GM19372 (cell line): ENCODE data around the gene PLSCR2.
"Not testable (repeated sequence)": the region's sequence is repeated elsewhere in the genome, so short reads cannot be mapped to it uniquely, and the experiment has no call there.

Experiments used
- ATAC-seq: cut with Tn5 transposase; IDR thresholded peaks from one replicate; pipeline ENCODE4 v1.9.1; 2021; ENCODE audit warnings: mild to moderate bottlenecking, low read depth, moderate library complexity; ENCODE audit not compliant: unreplicated experiment

PLSCR2 gene

DNA sequence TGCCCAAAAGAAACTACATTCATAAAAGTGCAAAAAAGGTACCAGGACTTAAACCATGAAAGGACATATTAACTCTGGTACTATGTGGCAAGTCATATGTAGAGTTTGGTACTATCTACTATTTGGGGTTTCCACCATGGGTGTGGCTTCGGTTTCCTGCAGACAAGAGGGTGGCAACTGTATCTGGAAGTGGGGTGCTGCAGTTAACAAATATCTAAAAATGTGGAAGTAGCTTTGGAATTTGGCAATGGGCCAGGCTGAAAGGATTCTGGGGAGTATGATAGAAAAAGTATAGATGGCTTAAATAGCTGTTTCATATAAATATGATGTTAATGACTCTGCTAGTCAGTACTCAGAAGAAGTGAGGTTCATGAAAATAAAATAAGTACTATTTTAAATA is 44.0 kb downstream of the PLSCR2 start:
- ATAC-seq, result no peak

DNA sequence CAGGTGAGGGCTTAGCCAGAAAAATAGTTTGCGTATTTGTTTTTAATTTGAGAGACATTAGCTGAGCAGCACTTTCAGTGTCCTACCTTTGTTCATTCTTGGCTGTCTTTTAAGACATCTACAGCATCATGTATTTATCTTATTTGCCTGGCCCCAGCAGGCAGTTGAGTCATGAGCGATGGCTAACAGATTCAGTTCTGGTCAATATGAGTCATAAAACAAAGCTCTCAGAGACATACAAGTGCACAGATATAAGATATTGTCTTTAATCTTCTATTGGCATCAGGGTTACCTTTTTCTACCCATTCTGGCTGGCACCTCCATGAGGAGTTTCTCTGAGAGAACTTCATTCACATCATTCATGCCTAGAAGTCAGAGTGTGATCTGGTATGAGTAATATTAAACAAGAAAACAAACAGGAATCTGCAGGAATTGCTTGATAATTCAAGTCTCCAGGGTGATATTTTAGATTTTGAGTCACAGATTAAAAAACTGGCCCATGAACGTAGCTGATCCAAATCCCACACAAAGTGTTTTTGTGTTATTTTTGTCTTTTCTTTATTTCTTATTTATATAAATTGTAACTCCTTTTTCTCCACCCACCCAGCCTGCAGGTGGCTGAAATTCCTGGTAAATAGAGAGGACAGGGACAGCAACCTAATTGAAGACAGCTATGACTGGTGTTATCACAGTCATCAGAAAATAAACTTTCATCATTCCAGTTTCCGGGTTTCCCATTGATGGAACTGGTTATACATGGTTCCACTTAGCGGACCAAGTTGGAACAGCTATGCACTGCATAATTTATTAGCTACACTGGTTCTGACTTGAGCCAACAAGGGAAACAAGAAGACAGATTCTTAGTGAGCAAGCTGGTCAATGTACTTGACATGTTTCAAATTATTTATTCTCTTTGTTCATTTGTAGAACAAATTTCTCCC is 47.3 kb downstream of the PLSCR2 start:
- no peak for ATAC-seq

- ATAC-seq, result no peak
Measured at GRCh38 chr3:146416366-146416765, 53.0 kb downstream of the PLSCR2 start.

GRCh38 chr3:146414010-146414409 is 55.4 kb downstream of the PLSCR2 start:
- no peak for ATAC-seq

GRCh38 chr3:146412711-146413110 is 56.6 kb downstream of the PLSCR2 start:
- ATAC-seq, result not testable (repeated sequence)

- ATAC-seq, result no peak
Measured at GRCh38 chr3:146407956-146408355, 61.4 kb downstream of the PLSCR2 start.

DNA sequence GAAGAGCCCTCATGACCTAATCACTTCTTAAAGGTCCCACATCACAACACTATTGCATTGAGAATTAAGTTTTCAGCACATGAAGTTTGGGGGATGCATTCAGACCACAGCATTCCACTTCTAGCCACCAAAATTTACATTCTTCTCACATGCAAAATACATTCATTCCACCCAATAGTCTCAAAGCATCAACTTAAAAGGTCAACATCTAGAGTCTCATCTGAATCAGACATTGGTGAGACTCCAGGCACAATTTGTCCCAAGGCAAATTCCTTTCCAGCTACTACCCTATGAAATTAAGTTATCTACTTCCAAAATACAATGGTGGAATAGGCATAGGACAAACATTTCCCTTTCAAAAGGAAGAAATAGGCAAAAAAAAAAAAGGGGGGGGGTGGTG is 64.9 kb downstream of the PLSCR2 start:
- ATAC-seq, result no peak

DNA sequence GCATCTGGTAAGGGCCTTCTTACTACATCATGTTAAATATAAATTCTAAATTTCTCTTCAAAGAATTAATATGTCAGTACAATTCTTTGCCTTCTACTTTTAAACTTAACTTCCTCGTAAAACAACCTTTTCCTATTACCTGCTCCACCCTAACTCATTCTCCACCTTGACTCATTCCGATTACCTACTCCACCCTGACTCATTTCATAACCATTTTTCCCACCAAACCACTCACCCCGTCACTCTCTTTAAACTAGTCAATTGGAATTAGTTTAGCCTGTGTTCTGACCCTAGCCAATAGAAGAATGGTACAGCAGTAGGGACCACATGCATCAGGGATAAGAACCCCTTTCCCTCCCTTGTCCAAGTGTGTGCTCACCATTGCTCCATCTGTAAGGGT is 65.6 kb downstream of the PLSCR2 start:
- ATAC-seq, result no peak

DNA sequence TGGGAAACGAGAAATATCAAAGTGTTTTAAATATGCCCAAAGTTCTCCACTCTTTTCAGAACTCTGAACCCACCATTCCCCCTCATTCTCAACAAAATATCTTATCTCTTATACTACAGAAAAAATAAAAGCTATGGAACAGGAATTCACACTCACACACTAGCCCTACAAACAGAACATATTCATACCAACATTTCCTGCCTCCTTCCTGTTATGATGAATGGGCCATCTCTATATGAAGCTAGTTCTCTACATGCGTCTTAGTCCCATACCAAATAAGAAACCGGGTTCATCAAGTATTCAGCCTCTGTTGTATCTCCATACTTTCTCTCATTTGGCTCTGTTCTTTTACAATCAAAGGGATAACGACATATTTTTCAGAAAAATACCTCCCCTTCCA is 72.6 kb downstream of the PLSCR2 start:
- no peak for ATAC-seq

- no peak for ATAC-seq
Measured at GRCh38 chr3:146395164-146395563, 74.2 kb downstream of the PLSCR2 start.

GRCh38 chr3:146390957-146391356 is 78.4 kb downstream of the PLSCR2 start:
- no peak for ATAC-seq

GRCh38 chr3:146390006-146390772 is 79.2 kb downstream of the PLSCR2 start:
- ATAC-seq, result no peak

- no peak for ATAC-seq
Measured at GRCh38 chr3:146387566-146387965, 81.8 kb downstream of the PLSCR2 start.

DNA sequence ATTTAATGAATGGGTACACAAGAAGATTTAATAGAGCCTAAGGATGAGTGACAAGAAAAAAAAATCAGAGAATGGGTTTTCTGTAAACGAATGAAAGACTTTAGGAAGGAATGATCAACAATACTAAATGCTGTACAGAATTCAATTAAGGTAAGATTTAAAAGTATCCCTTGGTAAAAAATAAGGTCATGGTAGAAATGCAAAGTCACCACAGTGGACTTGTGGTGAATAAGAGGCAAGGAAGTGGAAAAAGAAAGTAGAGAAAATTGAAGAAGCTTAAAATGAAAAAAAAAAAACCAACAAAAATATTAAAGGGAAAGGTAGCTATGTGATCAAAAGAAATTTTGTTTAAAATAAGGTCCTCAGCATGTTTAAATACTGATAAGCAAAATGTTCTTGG is 82.4 kb downstream of the PLSCR2 start:
- no peak for ATAC-seq

DNA sequence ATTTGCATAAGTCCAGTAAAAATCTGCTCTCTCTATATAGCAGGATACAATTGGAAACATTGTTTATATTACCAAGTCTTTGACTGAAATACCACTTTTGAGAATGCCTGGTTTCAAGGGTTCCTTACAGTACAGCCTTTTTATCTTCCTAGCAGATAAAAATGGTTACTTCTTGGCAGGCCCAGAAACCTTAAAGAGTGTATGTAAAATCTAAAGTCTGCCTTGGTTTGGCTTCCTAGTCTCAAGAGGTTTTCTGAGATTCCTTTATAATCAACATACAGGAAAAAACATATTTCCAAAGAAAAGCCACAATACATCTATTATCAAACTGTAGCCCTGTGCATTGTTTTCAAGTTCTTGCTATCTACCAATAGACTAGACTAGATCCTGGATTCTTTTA is 84.6 kb downstream of the PLSCR2 start:
- ATAC-seq, result no peak
